PC-3 (cell line): ENCODE measurements around the gene KRTAP26-1. TPM values are rescaled to one million over a fixed set of nuclear protein-coding genes. Genes with fewer than 3 reads are reported as not detected.

Experiments
- ATAC-seq: fragments of 200-7000 bp; cut with Tn5 transposase; 2 replicates; pipeline ENCODE4 v1.9.1; 2020; ENCODE audit warnings: mild to moderate bottlenecking, moderate library complexity
- BruUV-seq: library from RNA; stranded (reverse); fragments of 400-500 nt; replicated peaks from 2 replicates; lab custom pipeline; 2021; lab: Mats Ljungman, UMichigan
- CTCF ChIA-PET: fragments of 300-600 bp; sonication (Branson Sonifier 250); formaldehyde crosslinking; loops from one replicate; lab custom pipeline; 2022; ENCODE audit warnings: antibody characterized with exemption; lab: Charles Lee
- POLR2A ChIA-PET: fragments of 300-600 bp; sonication (Branson Sonifier 250); formaldehyde crosslinking; loops from one replicate; lab custom pipeline; 2022; ENCODE audit warnings: antibody characterized with exemption; ENCODE audit not compliant: unreplicated experiment; lab: Charles Lee
- DNase-seq: peaks from one replicate; pipeline ENCODE4 v3.0.0-alpha.2; 2015
- H2AFZ ChIP-seq: fragments of 300-600 bp; sonication (generic); 2 replicates; pipeline ENCODE4 v1.6.0; 2016; ENCODE audit warnings: antibody characterized with exemption, low read length
- H3F3A ChIP-seq: fragments of 300-600 bp; sonication (generic); one replicate; pipeline ENCODE4 v1.6.0; 2017; ENCODE audit warnings: antibody characterized with exemption, low read length, control low read depth, mild to moderate bottlenecking; ENCODE audit not compliant: unreplicated experiment
- H3K27ac ChIP-seq: fragments of 300-600 bp; sonication (generic); 2 replicates; pipeline ENCODE4 v1.5.1; 2016; ENCODE audit warnings: mild to moderate bottlenecking, low read length
- H3K27me3 ChIP-seq: fragments of 300-600 bp; sonication (generic); 2 replicates; pipeline ENCODE4 v1.6.1; 2016; ENCODE audit warnings: low read length, mixed read lengths
- H3K36me3 ChIP-seq: fragments of 300-600 bp; sonication (generic); 2 replicates; pipeline ENCODE4 v1.6.1; 2016; ENCODE audit warnings: low read depth, mixed run types, low read length, mixed read lengths
- H3K4me1 ChIP-seq: fragments of 300-600 bp; sonication (generic); 2 replicates; pipeline ENCODE4 v1.5.1; 2016; ENCODE audit warnings: low read length; ENCODE audit not compliant: insufficient read depth
- H3K4me2 ChIP-seq: fragments of 300-600 bp; sonication (generic); 2 replicates; pipeline ENCODE4 v1.6.0; 2016; ENCODE audit warnings: low read length
- H3K4me3 ChIP-seq: fragments of 300-600 bp; sonication (generic); 2 replicates; pipeline ENCODE4 v1.5.1; 2016; ENCODE audit warnings: mild to moderate bottlenecking, low read length, mixed read lengths
- H3K79me2 ChIP-seq: fragments of 300-600 bp; sonication (generic); 2 replicates; pipeline ENCODE4 v1.6.1; 2017; ENCODE audit warnings: low read length, mixed read lengths
- H3K9ac ChIP-seq: fragments of 300-600 bp; sonication (generic); 2 replicates; pipeline ENCODE4 v1.6.0; 2016; ENCODE audit warnings: mild to moderate bottlenecking, low read length
- H3K9me2 ChIP-seq: fragments of 300-600 bp; sonication (generic); replicated peaks from 2 replicates; pipeline ENCODE4 v1.6.1; 2016; ENCODE audit warnings: mixed run types, low read length, mixed read lengths
- H3K9me3 ChIP-seq: fragments of 300-600 bp; sonication (generic); 2 replicates; pipeline ENCODE4 v1.6.1; 2016; ENCODE audit warnings: low read length, mixed read lengths
- H4K20me1 ChIP-seq: fragments of 300-600 bp; sonication (generic); 2 replicates; pipeline ENCODE4 v1.6.1; 2016; ENCODE audit warnings: low read length, mixed read lengths
- CTCF ChIP-seq: fragments of 300-600 bp; sonication (generic); conservative IDR thresholded peaks from 2 replicates; pipeline ENCODE4 v1.5.1; 2017; ENCODE audit warnings: antibody characterized with exemption, low read depth, mild to moderate bottlenecking, low read length
- EZH2 ChIP-seq: fragments of 300-600 bp; sonication (generic); IDR thresholded peaks from one replicate; pipeline ENCODE4 v1.6.1; 2017; ENCODE audit warnings: antibody characterized with exemption, mild to moderate bottlenecking, low read length; ENCODE audit not compliant: unreplicated experiment
- EZH2phosphoT487 ChIP-seq: fragments of 300-600 bp; sonication (generic); IDR thresholded peaks from 2 replicates; pipeline ENCODE4 v1.6.1; 2018; ENCODE audit warnings: mild to moderate bottlenecking, antibody characterized with exemption, low read length, borderline replicate concordance
- intact Hi-C: fragments of 100-400 bp; cut with micrococcal nuclease; formaldehyde crosslinking; loops from 2 replicates; pipeline ENCODE4 v1.9.0; 2023
- total RNA-seq: library from RNA; depleted of rRNA; stranded (reverse); fragments of >200 nt; gene quantifications from 2 replicates; pipeline ENCODE4 v1.2.3, GENCODE V29; 2014

KRTAP26-1 gene
- total RNA-seq, 1 experiment from 2014 or later: not detected

DNA sequence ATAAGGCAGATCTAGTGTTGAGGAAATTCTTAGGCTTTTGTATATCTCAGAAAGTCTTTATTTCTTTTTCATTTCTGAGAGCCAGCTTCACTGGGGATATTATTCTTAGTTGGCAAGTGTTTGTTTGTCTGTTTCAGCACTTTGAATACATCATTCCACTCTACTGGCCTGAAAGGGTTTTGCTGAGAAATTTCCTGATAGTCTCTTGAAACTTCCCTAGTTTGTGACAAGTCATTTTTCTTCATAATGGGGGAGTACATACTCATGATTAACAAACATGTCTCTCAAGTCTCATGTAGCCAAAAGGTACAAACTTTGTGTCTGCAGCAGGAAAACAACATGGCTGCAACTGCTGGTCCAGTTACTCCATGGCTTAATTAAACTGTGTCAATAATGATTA, 6.3 kb upstream of the KRTAP26-1 start:
- H3F3A ChIP-seq: no peaks in the 10 kb centered on the region
- no peaks in the 10 kb centered on the region for H3K36me3 ChIP-seq
- H3K4me1 ChIP-seq: no peaks in the 10 kb centered on the region
- ATAC-seq (no peak), DNase-seq (no peak)
- H3K27ac ChIP-seq: no peak overlapping the region
- H3K4me2 ChIP-seq: no peak overlapping the region
- H3K9ac ChIP-seq: no peak overlapping the region
- H2AFZ ChIP-seq: no peak overlapping the region
- peaks cover 4% of the 10 kb centered on the region; the same call in 1 of the 2 replicates for H3K9me3 ChIP-seq
- H3K4me3 ChIP-seq: no peak overlapping the region
- ChIA-PET POLR2A (no interaction called here), CTCF (no interaction called here)
- no peaks in the 10 kb centered on the region for H4K20me1 ChIP-seq
- TF ChIP-seq EZH2phosphoT487 (no peak), CTCF (no peak), EZH2 (no peak)
- no peaks in the 10 kb centered on the region for H3K79me2 ChIP-seq
- no peaks in the 10 kb centered on the region for H3K9me2 ChIP-seq
- no peaks in the 10 kb centered on the region for H3K27me3 ChIP-seq
- no TSS peak for BruUV-seq
- intact Hi-C loops: no loop called here

GRCh38 chr21:30315701-30316100, 4.4 kb downstream of the KRTAP26-1 start:
- ATAC-seq: no peak
- no peak for DNase-seq
- no peak for TF ChIP-seq CTCF
- no peak for TF ChIP-seq EZH2phosphoT487
- no peak for TF ChIP-seq EZH2
- no peak overlapping the region for H2AFZ ChIP-seq
- H3F3A ChIP-seq: no peaks in the 10 kb centered on the region
- H4K20me1 ChIP-seq: no peaks in the 10 kb centered on the region
- H3K9me3 ChIP-seq: no peaks in the 10 kb centered on the region
- CTCF ChIA-PET: no interaction called here
- no peaks in the 10 kb centered on the region for H3K4me1 ChIP-seq
- POLR2A ChIA-PET: no interaction called here
- no peaks in the 10 kb centered on the region for H3K9me2 ChIP-seq
- no peak overlapping the region for H3K9ac ChIP-seq
- no peak overlapping the region for H3K27ac ChIP-seq
- BruUV-seq: no TSS peak
- H3K27me3 ChIP-seq: peaks cover 46% of the 10 kb centered on the region; the same call in 1 of the 2 replicates
- intact Hi-C loops: no loop called here
- no peaks in the 10 kb centered on the region for H3K79me2 ChIP-seq
- no peak overlapping the region for H3K4me3 ChIP-seq
- H3K36me3 ChIP-seq: no peaks in the 10 kb centered on the region
- no peak overlapping the region for H3K4me2 ChIP-seq

- TF ChIP-seq CTCF (no peak), EZH2 (no peak), EZH2phosphoT487 (no peak)
- Histone ChIP-seq H3K4me3 (no peak overlapping the region), H3K27me3 (peaks cover 12% of the 10 kb centered on the region; the same call in 1 of the 2 replicates), H3K9me3 (no peaks in the 10 kb centered on the region), H3F3A (no peaks in the 10 kb centered on the region), H2AFZ (no peak overlapping the region), H3K9ac (no peak overlapping the region), H3K4me2 (no peak overlapping the region), H3K79me2 (no peaks in the 10 kb centered on the region), H3K36me3 (no peaks in the 10 kb centered on the region), H3K9me2 (no peaks in the 10 kb centered on the region), H4K20me1 (no peaks in the 10 kb centered on the region), H3K4me1 (no peaks in the 10 kb centered on the region), H3K27ac (no peak overlapping the region)
- intact Hi-C loops: no loop called here
- DNase-seq: no peak
- ChIA-PET POLR2A (no interaction called here), CTCF (no interaction called here)
- no peak for ATAC-seq
- BruUV-seq: no TSS peak
Observed at GRCh38 chr21:30306884-30307283, 13.2 kb downstream of the KRTAP26-1 start.
